ENCODE data around the gene AGBL4. TPM values are rescaled to one million over a fixed set of nuclear protein-coding genes. Genes with fewer than 3 reads are reported as not detected.

AGBL4 gene
- total RNA-seq, 2 experiments from 2014 or later: not detected

DNA sequence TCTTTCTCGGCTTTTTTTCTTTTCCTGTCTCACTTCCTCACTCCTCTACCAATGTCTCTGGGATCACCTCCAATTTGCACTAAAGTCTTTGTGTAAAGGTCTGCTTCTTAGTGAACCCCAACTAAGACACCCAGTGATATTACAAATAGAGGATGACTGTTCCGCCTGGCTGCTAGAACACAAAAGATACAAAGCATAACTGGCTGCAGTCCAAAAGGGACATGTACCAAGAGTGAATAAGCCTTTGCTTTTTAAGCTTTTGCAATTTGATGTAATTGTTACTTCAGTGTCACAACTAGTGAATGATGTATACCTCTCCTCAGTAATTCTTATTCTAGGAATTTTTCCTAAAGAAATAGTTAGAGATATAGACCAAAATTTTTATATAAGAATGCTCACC lies 1164.3 kb downstream of the AGBL4 start:
- CTCF ChIA-PET: no interaction called here
- Mint-ChIP-seq H3K36me3 (ENCODE audit: low read depth) (no peaks in the 10 kb centered on the region), H3K4me1 (ENCODE audit: low read depth) (no peaks in the 10 kb centered on the region), H3K9me3 (peaks cover 9% of the 10 kb centered on the region), H3K27me3 (ENCODE audit: low read depth) (peaks cover 11% of the 10 kb centered on the region), H3K4me3 (no peak overlapping the region), H3K27ac (no peak overlapping the region)
- intact Hi-C loops (cut with micrococcal nuclease): no loop called here
- no peak for DNase-seq

DNA sequence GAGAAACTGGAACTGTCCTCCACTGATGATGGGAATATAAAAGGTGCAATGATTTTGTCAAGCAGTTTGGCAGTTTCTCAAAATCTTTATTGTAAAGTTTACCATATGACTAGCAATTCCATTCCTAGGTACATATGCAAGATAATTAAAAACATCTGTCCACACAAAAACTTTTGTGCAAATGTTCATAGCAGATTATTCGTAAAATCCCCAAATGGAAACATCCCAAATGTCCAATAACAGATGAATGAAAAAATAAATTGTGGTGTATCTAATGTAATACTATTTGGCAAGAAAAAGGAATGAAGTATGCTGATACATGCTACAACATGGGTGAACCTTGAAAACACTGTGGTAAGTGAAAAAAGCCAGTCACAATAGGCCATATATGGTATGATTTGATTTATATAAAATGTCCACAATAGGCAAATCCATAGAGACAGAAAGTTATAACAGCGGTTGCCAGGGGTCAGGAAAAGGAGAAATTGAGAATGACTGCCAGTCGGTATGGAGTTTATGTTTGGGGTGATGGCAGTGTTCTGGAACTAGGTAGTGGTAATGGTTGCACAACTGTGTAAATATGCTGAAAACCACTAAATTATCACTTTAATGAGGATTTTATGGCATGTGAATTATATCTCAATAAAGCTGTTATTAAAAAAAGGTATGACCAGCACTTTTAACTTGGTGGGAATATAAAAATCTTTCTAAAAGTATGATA lies 1165.4 kb downstream of the AGBL4 start:
- no peaks in the 10 kb centered on the region for H3K36me3 Mint-ChIP-seq (ENCODE audit: low read depth)
- H3K9me3 Mint-ChIP-seq: peaks cover 9% of the 10 kb centered on the region
- DNase-seq: no peak
- no peak overlapping the region for H3K4me3 Mint-ChIP-seq
- H3K27me3 Mint-ChIP-seq (ENCODE audit: low read depth): peaks cover 11% of the 10 kb centered on the region
- no peak overlapping the region for H3K27ac Mint-ChIP-seq
- CTCF ChIA-PET: no interaction called here
- intact Hi-C loops (cut with micrococcal nuclease): no loop called here
- H3K4me1 Mint-ChIP-seq (ENCODE audit: low read depth): no peaks in the 10 kb centered on the region

DNA sequence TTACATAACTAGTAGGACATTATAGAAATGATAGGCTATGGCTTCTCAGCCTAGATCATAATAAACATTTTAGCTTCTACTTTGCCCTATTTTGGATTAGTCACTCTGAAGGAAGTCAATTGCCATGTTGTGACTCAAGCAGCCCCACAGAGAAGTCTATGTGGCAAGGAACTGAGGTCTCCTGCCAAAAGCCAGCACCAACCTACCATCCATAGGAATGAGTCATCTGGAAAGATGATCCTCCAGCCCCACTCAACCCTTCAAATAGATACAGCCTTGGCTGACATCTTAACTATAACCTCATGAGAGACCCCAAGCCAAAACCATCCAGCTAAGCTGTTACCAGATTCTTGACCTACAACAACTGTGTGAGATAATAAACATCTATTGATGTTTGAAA lies 1170.7 kb downstream of the AGBL4 start:
- H3K36me3 Mint-ChIP-seq (ENCODE audit: low read depth): no peaks in the 10 kb centered on the region
- intact Hi-C loops (cut with micrococcal nuclease): no loop called here
- no peak overlapping the region for H3K27ac Mint-ChIP-seq
- no peaks in the 10 kb centered on the region for H3K4me1 Mint-ChIP-seq (ENCODE audit: low read depth)
- no peaks in the 10 kb centered on the region for H3K9me3 Mint-ChIP-seq
- no peak overlapping the region for H3K4me3 Mint-ChIP-seq
- peaks cover 6% of the 10 kb centered on the region for H3K27me3 Mint-ChIP-seq (ENCODE audit: low read depth)
- no peak for DNase-seq
- CTCF ChIA-PET: no interaction called here

DNA sequence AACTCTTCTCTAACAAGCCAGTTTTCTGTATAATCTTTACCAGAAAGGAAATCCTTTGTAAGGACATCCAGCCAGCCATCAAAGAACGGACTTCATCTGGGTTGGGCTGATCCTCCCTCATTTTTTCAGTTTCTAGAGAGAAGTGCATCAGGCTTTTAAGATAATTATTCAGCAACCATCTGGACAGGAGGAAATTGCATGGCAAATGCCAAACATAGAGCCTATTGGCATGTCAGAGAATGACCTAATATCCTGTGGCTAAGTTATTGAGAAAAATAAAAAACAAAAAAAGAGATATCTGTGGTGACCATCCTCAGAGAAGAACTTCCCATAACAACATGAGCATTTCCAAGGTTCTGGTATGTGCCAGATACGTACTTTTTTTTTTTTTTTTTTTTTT lies 1172.1 kb downstream of the AGBL4 start:
- Mint-ChIP-seq H3K4me1 (ENCODE audit: low read depth) (no peaks in the 10 kb centered on the region), H3K9me3 (no peaks in the 10 kb centered on the region), H3K27ac (no peak overlapping the region), H3K4me3 (no peak overlapping the region), H3K36me3 (ENCODE audit: low read depth) (no peaks in the 10 kb centered on the region), H3K27me3 (ENCODE audit: low read depth) (peaks cover 6% of the 10 kb centered on the region)
- CTCF ChIA-PET: no interaction called here
- intact Hi-C loops (cut with micrococcal nuclease): no loop called here
- DNase-seq: no peak

GRCh38 chr1:48848035-48848434 lies 1175.7 kb downstream of the AGBL4 start:
- peaks cover 8% of the 10 kb centered on the region for H3K27me3 Mint-ChIP-seq (ENCODE audit: low read depth)
- no peaks in the 10 kb centered on the region for H3K4me1 Mint-ChIP-seq (ENCODE audit: low read depth)
- CTCF ChIA-PET: no interaction called here
- H3K9me3 Mint-ChIP-seq: no peaks in the 10 kb centered on the region
- H3K27ac Mint-ChIP-seq: no peak overlapping the region
- no peaks in the 10 kb centered on the region for H3K36me3 Mint-ChIP-seq (ENCODE audit: low read depth)
- no peak for DNase-seq
- intact Hi-C loops (cut with micrococcal nuclease): no loop called here
- H3K4me3 Mint-ChIP-seq: no peak overlapping the region

GRCh38 chr1:48846441-48846840 lies 1177.3 kb downstream of the AGBL4 start:
- Mint-ChIP-seq H3K4me1 (ENCODE audit: low read depth) (no peaks in the 10 kb centered on the region), H3K9me3 (no peaks in the 10 kb centered on the region), H3K36me3 (ENCODE audit: low read depth) (no peaks in the 10 kb centered on the region), H3K27me3 (ENCODE audit: low read depth) (peaks cover 6% of the 10 kb centered on the region), H3K27ac (no peak overlapping the region), H3K4me3 (no peak overlapping the region)
- intact Hi-C loops (cut with micrococcal nuclease): no loop called here
- no peak for DNase-seq
- CTCF ChIA-PET: no interaction called here

DNA sequence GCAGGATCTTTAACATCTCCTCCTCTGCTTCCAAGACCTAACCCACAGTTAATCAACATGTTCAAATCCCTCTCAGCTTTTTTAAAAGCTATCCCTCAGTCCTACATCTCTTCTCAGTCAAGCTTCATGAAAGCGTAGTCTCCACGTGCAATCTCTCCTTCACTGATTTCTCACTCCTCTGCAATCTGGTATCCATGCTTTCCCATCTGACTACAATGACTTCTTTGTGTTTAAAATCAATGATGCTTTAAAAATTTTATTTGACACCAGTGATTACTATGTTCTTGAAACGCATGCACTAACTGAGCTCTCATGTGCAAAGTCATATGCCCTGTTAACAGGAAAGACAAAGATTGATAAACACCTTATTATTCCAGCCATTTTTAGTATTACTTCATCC lies 1179.6 kb downstream of the AGBL4 start:
- H3K27me3 Mint-ChIP-seq (ENCODE audit: low read depth): peaks cover 6% of the 10 kb centered on the region
- CTCF ChIA-PET: interaction anchor here (1.8 kb wide), 1 partner anchor 147 kb away, joined by 3 read pairs; no protein-coding TSS in a partner anchor
- H3K4me3 Mint-ChIP-seq: no peak overlapping the region
- intact Hi-C loops (cut with micrococcal nuclease): no loop called here
- H3K36me3 Mint-ChIP-seq (ENCODE audit: low read depth): no peaks in the 10 kb centered on the region
- no peak overlapping the region for H3K27ac Mint-ChIP-seq
- no peaks in the 10 kb centered on the region for H3K9me3 Mint-ChIP-seq
- no peaks in the 10 kb centered on the region for H3K4me1 Mint-ChIP-seq (ENCODE audit: low read depth)
- no peak for DNase-seq

- intact Hi-C loops (cut with micrococcal nuclease): no loop called here
- no peak for DNase-seq
- no peaks in the 10 kb centered on the region for H3K4me1 Mint-ChIP-seq (ENCODE audit: low read depth)
- H3K4me3 Mint-ChIP-seq: no peak overlapping the region
- H3K9me3 Mint-ChIP-seq: no peaks in the 10 kb centered on the region
- no peaks in the 10 kb centered on the region for H3K36me3 Mint-ChIP-seq (ENCODE audit: low read depth)
- H3K27ac Mint-ChIP-seq: no peak overlapping the region
- H3K27me3 Mint-ChIP-seq (ENCODE audit: low read depth): peaks cover 4% of the 10 kb centered on the region
- CTCF ChIA-PET: no interaction called here
Observed at GRCh38 chr1:48841966-48842365, 1181.8 kb downstream of the AGBL4 start.

GRCh38 chr1:48841461-48841860 lies 1182.3 kb downstream of the AGBL4 start:
- CTCF ChIA-PET: no interaction called here
- intact Hi-C loops (cut with micrococcal nuclease): no loop called here
- no peak overlapping the region for H3K4me3 Mint-ChIP-seq
- H3K9me3 Mint-ChIP-seq: no peaks in the 10 kb centered on the region
- peaks cover 6% of the 10 kb centered on the region for H3K27me3 Mint-ChIP-seq (ENCODE audit: low read depth)
- no peak overlapping the region for H3K27ac Mint-ChIP-seq
- DNase-seq: no peak
- H3K36me3 Mint-ChIP-seq (ENCODE audit: low read depth): no peaks in the 10 kb centered on the region
- H3K4me1 Mint-ChIP-seq (ENCODE audit: low read depth): no peaks in the 10 kb centered on the region

DNA sequence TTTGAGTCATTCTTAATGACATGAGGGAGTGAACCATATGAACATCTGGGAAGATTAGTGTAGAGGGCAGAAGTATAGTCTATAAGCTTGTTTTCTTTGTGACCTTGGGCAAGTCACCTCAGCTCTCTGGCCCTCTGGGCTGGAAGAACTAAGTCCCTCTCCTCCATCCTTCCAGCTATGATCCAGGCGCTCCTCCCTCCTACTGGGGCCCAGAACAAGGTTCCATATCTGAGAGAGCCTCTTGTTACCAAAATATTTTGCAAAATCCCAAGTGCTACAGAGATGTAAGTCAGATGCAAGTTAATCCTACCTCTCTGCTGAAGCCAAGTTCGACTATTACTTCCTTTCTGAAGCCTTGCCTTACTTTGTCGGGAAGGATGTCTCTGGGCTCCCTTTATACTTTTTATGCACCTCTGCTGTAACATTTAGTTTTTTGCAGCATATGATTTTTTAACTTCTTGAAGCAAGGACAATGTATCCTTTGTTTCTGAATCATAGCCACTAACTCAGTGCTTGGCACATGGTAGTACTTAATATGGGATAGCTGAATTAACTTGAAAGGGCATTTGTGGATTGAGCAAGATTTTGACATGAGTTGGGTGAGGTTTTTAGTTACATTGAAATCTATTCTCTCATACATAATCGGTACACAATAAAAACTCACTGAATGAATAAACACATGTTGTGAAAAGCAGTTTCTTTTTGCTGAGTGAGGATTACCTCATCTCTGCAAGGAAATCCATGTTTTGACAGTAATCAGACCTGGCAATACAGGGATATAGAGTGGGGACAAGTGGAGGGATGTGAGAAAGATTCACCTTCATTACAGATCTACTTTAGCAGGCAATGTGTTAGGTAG lies 1192.4 kb downstream of the AGBL4 start:
- intact Hi-C loops (cut with micrococcal nuclease): no loop called here
- Mint-ChIP-seq H3K4me3 (no peak overlapping the region), H3K27me3 (ENCODE audit: low read depth) (peaks cover 16% of the 10 kb centered on the region), H3K27ac (no peak overlapping the region), H3K36me3 (ENCODE audit: low read depth) (no peaks in the 10 kb centered on the region), H3K4me1 (ENCODE audit: low read depth) (no peaks in the 10 kb centered on the region), H3K9me3 (no peaks in the 10 kb centered on the region)
- CTCF ChIA-PET: no interaction called here
- DNase-seq: no peak

DNA sequence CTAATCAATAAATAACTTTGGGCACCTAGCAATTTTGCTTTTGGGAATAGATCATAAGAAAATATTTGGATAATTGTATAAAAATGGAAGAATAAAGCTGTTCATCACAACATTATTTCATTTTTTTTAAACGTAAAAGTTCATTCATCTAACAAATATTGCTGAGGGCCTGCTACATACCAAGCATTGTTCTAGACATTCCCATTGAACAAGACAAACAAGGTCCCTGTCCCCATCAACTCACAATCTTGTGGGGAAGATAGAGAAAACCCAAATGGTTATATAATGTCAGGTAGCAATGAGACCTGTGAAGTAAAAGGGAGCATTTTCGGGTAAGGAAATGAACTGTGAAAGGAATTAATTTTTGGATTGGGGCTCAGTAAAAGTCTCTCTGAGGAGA lies 1193.0 kb downstream of the AGBL4 start:
- CTCF ChIA-PET: no interaction called here
- Mint-ChIP-seq H3K9me3 (no peaks in the 10 kb centered on the region), H3K36me3 (ENCODE audit: low read depth) (no peaks in the 10 kb centered on the region), H3K4me1 (ENCODE audit: low read depth) (no peaks in the 10 kb centered on the region), H3K27ac (no peak overlapping the region), H3K4me3 (no peak overlapping the region), H3K27me3 (ENCODE audit: low read depth) (peaks cover 13% of the 10 kb centered on the region)
- intact Hi-C loops (cut with micrococcal nuclease): no loop called here
- no peak for DNase-seq

DNA sequence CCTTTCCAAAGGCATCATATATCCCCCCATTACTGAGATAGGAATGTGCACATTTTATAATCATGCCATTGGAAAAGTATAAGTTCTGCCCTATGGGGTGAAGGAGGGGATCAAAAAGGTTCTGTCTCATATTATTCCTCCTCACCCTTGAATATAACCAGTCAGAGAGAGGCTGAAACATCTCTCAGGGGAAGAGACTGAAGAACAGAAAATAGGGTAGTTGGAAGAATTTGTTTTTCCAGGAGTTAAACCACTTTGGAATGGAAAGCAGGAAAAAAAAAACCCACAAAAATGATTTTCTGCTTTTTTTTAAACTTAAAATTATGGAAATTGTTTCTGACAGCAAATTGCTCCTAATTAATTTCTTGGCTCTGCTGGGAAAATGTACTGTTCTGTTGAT lies 1194.3 kb downstream of the AGBL4 start:
- intact Hi-C loops (cut with micrococcal nuclease): no loop called here
- Mint-ChIP-seq H3K27me3 (ENCODE audit: low read depth) (peaks cover 14% of the 10 kb centered on the region), H3K36me3 (ENCODE audit: low read depth) (no peaks in the 10 kb centered on the region), H3K4me1 (ENCODE audit: low read depth) (no peaks in the 10 kb centered on the region), H3K27ac (no peak overlapping the region), H3K4me3 (no peak overlapping the region), H3K9me3 (no peaks in the 10 kb centered on the region)
- CTCF ChIA-PET: no interaction called here
- no peak for DNase-seq

GRCh38 chr1:48823168-48823567 lies 1200.6 kb downstream of the AGBL4 start:
- Mint-ChIP-seq H3K9me3 (no peaks in the 10 kb centered on the region), H3K27me3 (ENCODE audit: low read depth) (peaks cover 6% of the 10 kb centered on the region), H3K27ac (no peak overlapping the region), H3K4me3 (no peak overlapping the region), H3K36me3 (ENCODE audit: low read depth) (no peaks in the 10 kb centered on the region), H3K4me1 (ENCODE audit: low read depth) (no peaks in the 10 kb centered on the region)
- intact Hi-C loops (cut with micrococcal nuclease): no loop called here
- CTCF ChIA-PET: no interaction called here
- DNase-seq: no peak

Measured in activated naive CD4-positive, alpha-beta T cell treated with anti-CD3 and anti-CD28 coated beads for 36 hours (primary cell).